ENCODE results near the gene VPS13D.

The VPS13D gene

DNA sequence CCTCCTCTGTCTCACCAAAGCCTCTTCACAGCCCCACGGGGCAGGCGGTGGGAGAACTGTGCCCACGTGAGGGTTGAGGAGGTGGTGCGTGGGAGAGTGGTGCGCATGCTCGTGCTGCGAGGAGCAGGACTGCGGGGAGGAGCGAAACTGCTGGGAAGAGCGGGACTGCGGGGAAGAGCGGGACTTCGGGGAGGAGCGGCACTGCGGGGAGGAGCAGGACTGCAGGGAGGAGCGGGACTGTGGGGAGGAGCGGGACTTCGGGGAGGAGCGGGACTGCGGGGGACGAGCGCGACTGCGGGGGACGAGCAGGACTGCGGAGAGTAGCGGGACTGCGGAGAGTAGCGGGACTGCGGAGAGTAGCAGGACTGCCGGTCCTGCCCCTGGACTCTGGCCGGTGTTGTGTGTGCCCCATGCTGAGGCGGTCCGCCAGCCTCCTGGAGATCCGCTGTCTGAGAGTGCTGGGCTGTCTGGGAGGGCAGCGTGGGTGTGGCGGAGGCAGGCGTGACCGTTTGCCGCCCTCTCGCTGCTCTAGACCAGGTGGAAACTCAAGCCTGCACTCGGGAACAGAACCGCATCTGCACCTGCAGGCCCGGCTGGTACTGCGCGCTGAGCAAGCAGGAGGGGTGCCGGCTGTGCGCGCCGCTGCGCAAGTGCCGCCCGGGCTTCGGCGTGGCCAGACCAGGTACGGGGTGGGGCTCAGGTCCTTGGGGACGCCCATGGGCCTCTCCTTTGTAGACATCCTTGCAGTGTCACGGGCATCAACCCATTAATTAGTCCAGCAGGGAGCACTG, 38.4 kb upstream of the VPS13D start:
- H3K27me3 ChIP-seq (ENCODE audit: insufficient read depth, low read length, poor library complexity), result no peaks in the 10 kb centered on the region
- DNase-seq, result no peak
- H4K20me1 ChIP-seq (ENCODE audit: insufficient read depth, low read length), result no peaks in the 10 kb centered on the region
- H3K4me3 ChIP-seq (ENCODE audit: low read depth in 1 of 2, low read length in 2 of 2), result no peak overlapping the region
- no peaks in the 10 kb centered on the region for H3K4me1 ChIP-seq (ENCODE audit: insufficient read depth, low read length)
- no peaks in the 10 kb centered on the region for H3K79me2 ChIP-seq (ENCODE audit: insufficient read depth, low read length)
- no peak for ATAC-seq (ENCODE audit: insufficient read depth, low read depth)
- TF ChIP-seq, protein P1, sequence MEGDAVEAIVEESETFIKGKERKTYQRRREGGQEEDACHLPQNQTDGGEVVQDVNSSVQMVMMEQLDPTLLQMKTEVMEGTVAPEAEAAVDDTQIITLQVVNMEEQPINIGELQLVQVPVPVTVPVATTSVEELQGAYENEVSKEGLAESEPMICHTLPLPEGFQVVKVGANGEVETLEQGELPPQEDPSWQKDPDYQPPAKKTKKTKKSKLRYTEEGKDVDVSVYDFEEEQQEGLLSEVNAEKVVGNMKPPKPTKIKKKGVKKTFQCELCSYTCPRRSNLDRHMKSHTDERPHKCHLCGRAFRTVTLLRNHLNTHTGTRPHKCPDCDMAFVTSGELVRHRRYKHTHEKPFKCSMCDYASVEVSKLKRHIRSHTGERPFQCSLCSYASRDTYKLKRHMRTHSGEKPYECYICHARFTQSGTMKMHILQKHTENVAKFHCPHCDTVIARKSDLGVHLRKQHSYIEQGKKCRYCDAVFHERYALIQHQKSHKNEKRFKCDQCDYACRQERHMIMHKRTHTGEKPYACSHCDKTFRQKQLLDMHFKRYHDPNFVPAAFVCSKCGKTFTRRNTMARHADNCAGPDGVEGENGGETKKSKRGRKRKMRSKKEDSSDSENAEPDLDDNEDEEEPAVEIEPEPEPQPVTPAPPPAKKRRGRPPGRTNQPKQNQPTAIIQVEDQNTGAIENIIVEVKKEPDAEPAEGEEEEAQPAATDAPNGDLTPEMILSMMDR (IDR thresholded peaks at IDR 0.05; ENCODE audit: borderline replicate concordance, extremely low read depth, low read length, poor library complexity, severe bottlenecking), result no peak
- TF ChIP-seq EZH2 (IDR thresholded peaks at IDR 0.05; ENCODE audit: borderline replicate concordance, low read depth, low read length, severe bottlenecking), result no peak
- no peak overlapping the region for H3K4me2 ChIP-seq (ENCODE audit: insufficient read depth, low read length)
- H3K9me3 ChIP-seq (ENCODE audit: insufficient read depth, low read length, severe bottlenecking), result no peaks in the 10 kb centered on the region
- H3K27ac ChIP-seq (ENCODE audit: low read length), result no peak overlapping the region
- no peaks in the 10 kb centered on the region for H3K36me3 ChIP-seq (ENCODE audit: insufficient read depth, low read length)
- no peak overlapping the region for H3K9ac ChIP-seq (ENCODE audit: low read depth, low read length)
- no peak overlapping the region for H2AFZ ChIP-seq (ENCODE audit: low read depth, low read length)

GRCh38 chr1:12194666-12195216, 35.1 kb upstream of the VPS13D start:
- H4K20me1 ChIP-seq (ENCODE audit: insufficient read depth, low read length), result no peaks in the 10 kb centered on the region
- no peak for TF ChIP-seq EZH2 (IDR thresholded peaks at IDR 0.05; ENCODE audit: borderline replicate concordance, low read depth, low read length, severe bottlenecking)
- TF ChIP-seq, protein P1 (IDR thresholded peaks at IDR 0.05; ENCODE audit: borderline replicate concordance, extremely low read depth, low read length, poor library complexity, severe bottlenecking), result no peak
- H3K79me2 ChIP-seq (ENCODE audit: insufficient read depth, low read length), result no peaks in the 10 kb centered on the region
- no peaks in the 10 kb centered on the region for H3K36me3 ChIP-seq (ENCODE audit: insufficient read depth, low read length)
- no peak overlapping the region for H3K27ac ChIP-seq (ENCODE audit: low read length)
- no peak overlapping the region for H3K4me3 ChIP-seq (ENCODE audit: low read depth in 1 of 2, low read length in 2 of 2)
- H3K4me2 ChIP-seq (ENCODE audit: insufficient read depth, low read length), result no peak overlapping the region
- no peak overlapping the region for H3K9ac ChIP-seq (ENCODE audit: low read depth, low read length)
- H3K4me1 ChIP-seq (ENCODE audit: insufficient read depth, low read length), result no peaks in the 10 kb centered on the region
- DNase-seq (no peak), ATAC-seq (ENCODE audit: insufficient read depth, low read depth) (no peak)
- no peak overlapping the region for H2AFZ ChIP-seq (ENCODE audit: low read depth, low read length)
- H3K27me3 ChIP-seq (ENCODE audit: insufficient read depth, low read length, poor library complexity), result no peaks in the 10 kb centered on the region
- H3K9me3 ChIP-seq (ENCODE audit: insufficient read depth, low read length, severe bottlenecking), result no peaks in the 10 kb centered on the region

GRCh38 chr1:12195416-12195815, 34.4 kb upstream of the VPS13D start:
- Histone ChIP-seq H4K20me1 (ENCODE audit: insufficient read depth, low read length) (no peaks in the 10 kb centered on the region), H3K4me3 (ENCODE audit: low read depth in 1 of 2, low read length in 2 of 2) (no peak overlapping the region), H3K27me3 (ENCODE audit: insufficient read depth, low read length, poor library complexity) (no peaks in the 10 kb centered on the region), H3K9ac (ENCODE audit: low read depth, low read length) (no peak overlapping the region), H2AFZ (ENCODE audit: low read depth, low read length) (no peak overlapping the region), H3K4me2 (ENCODE audit: insufficient read depth, low read length) (no peak overlapping the region), H3K27ac (ENCODE audit: low read length) (no peak overlapping the region), H3K36me3 (ENCODE audit: insufficient read depth, low read length) (no peaks in the 10 kb centered on the region), H3K9me3 (ENCODE audit: insufficient read depth, low read length, severe bottlenecking) (no peaks in the 10 kb centered on the region), H3K4me1 (ENCODE audit: insufficient read depth, low read length) (no peaks in the 10 kb centered on the region), H3K79me2 (ENCODE audit: insufficient read depth, low read length) (no peaks in the 10 kb centered on the region)
- DNase-seq, result no peak
- TF ChIP-seq EZH2 (IDR thresholded peaks at IDR 0.05; ENCODE audit: borderline replicate concordance, low read depth, low read length, severe bottlenecking), result no peak
- TF ChIP-seq, protein P1 (IDR thresholded peaks at IDR 0.05; ENCODE audit: borderline replicate concordance, extremely low read depth, low read length, poor library complexity, severe bottlenecking), result no peak
- no peak for ATAC-seq (ENCODE audit: insufficient read depth, low read depth)
